Hepatocyte (in vitro differentiated cells): ENCODE results near the gene KRAS. TPM values are rescaled to one million over a fixed set of nuclear protein-coding genes. Genes with fewer than 3 reads are reported as not detected.

ENCODE experiments used
- DNase-seq: peaks from one replicate; pipeline ENCODE4 v3.0.0-alpha.2; 2016; ENCODE audit warnings: low spot score
- H2AFZ ChIP-seq: fragments of 200-600 bp; sonication (generic); 2 replicates; pipeline ENCODE4 v1.6.0; 2016; ENCODE audit warnings: antibody characterized with exemption, mild to moderate bottlenecking
- H3K27ac ChIP-seq: fragments of 200-600 bp; sonication (generic); 2 replicates; pipeline ENCODE4 v1.5.1; 2016; ENCODE audit warnings: mild to moderate bottlenecking
- H3K27me3 ChIP-seq: fragments of 200-600 bp; sonication (generic); 2 replicates; pipeline ENCODE4 v1.6.1; 2016
- H3K36me3 ChIP-seq: fragments of 200-600 bp; sonication (generic); replicated peaks from 2 replicates; pipeline ENCODE4 v1.5.1; 2016; ENCODE audit warnings: low read depth; ENCODE audit not compliant: insufficient read depth
- H3K4me1 ChIP-seq: fragments of 200-600 bp; sonication (generic); 2 replicates; pipeline ENCODE4 v1.5.1; 2016; ENCODE audit warnings: mild to moderate bottlenecking, moderate library complexity; ENCODE audit not compliant: insufficient read depth
- H3K4me2 ChIP-seq: fragments of 200-600 bp; sonication (generic); 2 replicates; pipeline ENCODE4 v1.6.0; 2016
- H3K4me3 ChIP-seq: fragments of 200-600 bp; sonication (generic); 2 replicates; pipeline ENCODE4 v1.5.1; 2016; ENCODE audit warnings: mild to moderate bottlenecking
- H3K79me2 ChIP-seq: fragments of 200-600 bp; sonication (generic); 2 replicates; pipeline ENCODE4 v1.6.0; 2017; ENCODE audit warnings: mild to moderate bottlenecking
- H3K9me2 ChIP-seq: fragments of 200-600 bp; sonication (generic); replicated peaks from 2 replicates; pipeline ENCODE4 v1.6.0; 2017; ENCODE audit warnings: mild to moderate bottlenecking; ENCODE audit not compliant: insufficient read depth
- H3K9me3 ChIP-seq: fragments of 200-600 bp; sonication (generic); 2 replicates; pipeline ENCODE4 v1.5.1; 2016; ENCODE audit warnings: low read depth, mild to moderate bottlenecking
- H4K20me1 ChIP-seq: fragments of 200-600 bp; sonication (generic); 2 replicates; pipeline ENCODE4 v1.6.0; 2016; ENCODE audit warnings: mild to moderate bottlenecking; ENCODE audit not compliant: insufficient read depth, poor library complexity, severe bottlenecking
- EZH2 ChIP-seq: fragments of 200-600 bp; sonication (generic); IDR thresholded peaks from 2 replicates; pipeline ENCODE4 v1.6.1; 2016; ENCODE audit warnings: antibody characterized with exemption, mild to moderate bottlenecking, borderline replicate concordance
- EZH2phosphoT487 ChIP-seq: fragments of 200-600 bp; sonication (generic); IDR thresholded peaks from one replicate; pipeline ENCODE4 v1.6.1; 2018; ENCODE audit warnings: antibody characterized with exemption, mild to moderate bottlenecking, low read depth, moderate library complexity; ENCODE audit not compliant: unreplicated experiment, severe bottlenecking
- WGBS: methylation state at CpG from one replicate; pipeline ENCODE4 v1.1.6; 2016; ENCODE audit warnings: low lambda C conversion rate; ENCODE audit errors: missing lambda C conversion rate; 5-methylcytosine and 5-hydroxymethylcytosine counted together
- polyA plus RNA-seq: library from polyadenylated mRNA; unstranded; fragments of >200 nt; fragmentation: Nextera tagmentation; extraction: Ambion mirVana; gene quantifications from 2 replicates; pipeline ENCODE4 v1.2.1, GENCODE V29; 2016
- total RNA-seq: library from RNA; depleted of rRNA; stranded (reverse); fragments of >200 nt; gene quantifications from 2 replicates; pipeline ENCODE4 v1.2.3, GENCODE V29; 2014
- TF ChIP-seq, protein P1 (sequence below): fragments of 200-600 bp; sonication (generic); IDR thresholded peaks from 2 replicates; pipeline ENCODE4 v1.5.1; 2016; ENCODE audit warnings: antibody characterized with exemption, mild to moderate bottlenecking; ENCODE audit not compliant: poor library complexity

Gene KRAS
- total and polyA plus RNA-seq, 2 experiments from 2014 or later, result 42.5 to 43.6 TPM

DNA sequence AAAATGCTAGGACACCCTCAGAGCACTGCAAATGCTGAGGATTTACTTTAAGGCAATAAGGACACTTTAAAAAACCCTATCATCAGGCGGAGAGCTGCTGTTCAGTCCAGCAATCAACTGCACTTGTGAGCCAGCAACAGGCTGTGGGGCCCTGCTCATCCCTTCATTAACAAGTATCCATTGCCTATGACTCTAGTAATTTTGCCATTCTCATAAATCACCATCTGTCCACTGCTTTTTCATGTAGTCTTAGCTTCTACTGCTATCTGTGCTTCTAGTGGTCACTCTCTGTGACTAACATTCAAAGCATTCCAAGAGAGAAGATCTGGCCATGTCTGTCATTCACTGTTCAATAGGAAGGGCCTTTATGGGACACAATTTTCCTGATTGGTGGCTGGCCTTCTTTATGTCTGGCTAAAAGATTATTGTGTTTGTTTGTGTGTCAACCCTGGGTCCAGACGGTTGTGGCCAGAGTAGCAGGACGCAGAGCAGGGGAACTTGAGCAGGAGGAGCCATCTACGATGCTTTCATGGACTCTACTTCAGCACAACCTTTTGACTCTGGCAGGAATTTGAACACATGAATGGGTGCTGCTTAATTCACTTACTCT is 3.6 kb upstream of the KRAS start:
- Histone ChIP-seq H3K36me3 (no peaks in the 10 kb centered on the region), H3K9me3 (no peaks in the 10 kb centered on the region), H3K79me2 (peaks cover 8% of the 10 kb centered on the region), H3K4me2 (no peak overlapping the region), H3K27me3 (no peaks in the 10 kb centered on the region), H3K4me1 (peaks cover 42% of the 10 kb centered on the region), H3K27ac (peak overlapping the region; percentile 65), H2AFZ (no peak overlapping the region), H4K20me1 (no peaks in the 10 kb centered on the region), H3K4me3 (no peak overlapping the region), H3K9me2 (no peaks in the 10 kb centered on the region)
- DNase-seq, result no peak
- TF ChIP-seq EZH2phosphoT487 (no peak), EZH2 (no peak)
- TF ChIP-seq, protein P1, sequence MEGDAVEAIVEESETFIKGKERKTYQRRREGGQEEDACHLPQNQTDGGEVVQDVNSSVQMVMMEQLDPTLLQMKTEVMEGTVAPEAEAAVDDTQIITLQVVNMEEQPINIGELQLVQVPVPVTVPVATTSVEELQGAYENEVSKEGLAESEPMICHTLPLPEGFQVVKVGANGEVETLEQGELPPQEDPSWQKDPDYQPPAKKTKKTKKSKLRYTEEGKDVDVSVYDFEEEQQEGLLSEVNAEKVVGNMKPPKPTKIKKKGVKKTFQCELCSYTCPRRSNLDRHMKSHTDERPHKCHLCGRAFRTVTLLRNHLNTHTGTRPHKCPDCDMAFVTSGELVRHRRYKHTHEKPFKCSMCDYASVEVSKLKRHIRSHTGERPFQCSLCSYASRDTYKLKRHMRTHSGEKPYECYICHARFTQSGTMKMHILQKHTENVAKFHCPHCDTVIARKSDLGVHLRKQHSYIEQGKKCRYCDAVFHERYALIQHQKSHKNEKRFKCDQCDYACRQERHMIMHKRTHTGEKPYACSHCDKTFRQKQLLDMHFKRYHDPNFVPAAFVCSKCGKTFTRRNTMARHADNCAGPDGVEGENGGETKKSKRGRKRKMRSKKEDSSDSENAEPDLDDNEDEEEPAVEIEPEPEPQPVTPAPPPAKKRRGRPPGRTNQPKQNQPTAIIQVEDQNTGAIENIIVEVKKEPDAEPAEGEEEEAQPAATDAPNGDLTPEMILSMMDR, result no peak
- 58% methylated on average over 4 of the region's 4 CpGs for WGBS

DNA sequence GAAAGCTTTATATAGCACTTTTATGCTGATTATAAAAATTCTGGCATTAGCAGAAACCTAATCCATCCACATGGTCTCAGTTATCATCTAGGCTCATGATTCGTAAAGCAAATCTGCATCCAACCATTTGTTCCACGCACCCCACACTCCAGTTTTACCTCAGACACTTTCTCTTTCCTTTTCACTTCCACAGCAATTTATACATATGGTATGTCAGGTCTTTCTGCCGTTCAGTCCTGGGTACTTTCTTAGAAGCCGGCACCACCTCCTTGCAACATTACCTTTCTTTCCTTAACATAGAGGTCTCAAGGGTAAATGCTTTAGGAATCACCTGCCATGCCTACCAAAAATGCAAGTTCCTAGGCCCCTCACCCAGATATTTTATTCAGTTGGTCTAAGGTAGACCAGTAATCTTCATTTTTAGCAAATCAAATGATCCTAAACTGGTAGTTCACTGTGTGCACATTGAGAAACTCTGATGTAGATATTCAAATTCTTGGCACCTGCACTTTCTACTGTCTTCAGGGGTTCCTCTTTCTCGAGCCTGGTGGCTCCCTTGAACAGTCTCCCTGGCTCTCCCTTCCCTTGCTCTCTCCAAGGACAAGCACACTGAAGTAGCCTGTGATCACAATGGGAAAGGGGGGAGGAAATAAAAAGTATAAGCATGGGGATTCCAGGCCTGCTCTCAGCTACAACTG is 2.8 kb upstream of the KRAS start:
- Histone ChIP-seq H3K27me3 (no peaks in the 10 kb centered on the region), H3K79me2 (peaks cover 16% of the 10 kb centered on the region), H3K9me2 (no peaks in the 10 kb centered on the region), H3K4me1 (peaks cover 42% of the 10 kb centered on the region), H3K9me3 (no peaks in the 10 kb centered on the region), H4K20me1 (no peaks in the 10 kb centered on the region), H3K4me3 (no peak overlapping the region), H3K27ac (peak overlapping the region; percentile 65), H3K4me2 (no peak overlapping the region), H2AFZ (no peak overlapping the region), H3K36me3 (no peaks in the 10 kb centered on the region)
- TF ChIP-seq, protein P1, result no peak
- TF ChIP-seq EZH2, result no peak
- TF ChIP-seq EZH2phosphoT487, result no peak
- WGBS, result 83% methylated on average over 5 of the region's 5 CpGs
- DNase-seq, result no peak

DNA sequence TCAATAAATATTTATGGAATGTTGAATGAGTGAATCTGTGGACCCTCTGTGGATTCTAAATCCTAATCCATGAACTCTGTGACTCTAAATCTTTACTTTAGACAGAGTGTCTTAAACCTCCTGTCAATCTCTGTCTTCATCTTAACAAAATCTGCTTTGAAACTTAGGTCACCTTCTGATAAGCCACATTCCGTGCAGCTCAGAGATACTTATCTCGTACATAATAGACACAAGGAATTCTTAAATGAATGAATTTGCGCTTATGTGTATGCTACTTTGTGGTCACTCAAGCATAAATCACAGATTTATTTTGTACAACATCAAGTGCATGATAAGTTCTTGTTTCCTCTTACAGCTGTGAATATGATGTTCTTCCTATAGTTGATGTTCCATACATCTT is 2.2 kb upstream of the KRAS start:
- H3K4me1 ChIP-seq, result peaks cover 42% of the 10 kb centered on the region
- H2AFZ ChIP-seq, result no peak overlapping the region
- H4K20me1 ChIP-seq, result peaks cover 5% of the 10 kb centered on the region
- no peaks in the 10 kb centered on the region for H3K27me3 ChIP-seq
- no peaks in the 10 kb centered on the region for H3K36me3 ChIP-seq
- TF ChIP-seq EZH2phosphoT487 (no peak), EZH2 (no peak)
- TF ChIP-seq, protein P1, result no peak
- H3K79me2 ChIP-seq, result peaks cover 22% of the 10 kb centered on the region
- no peak overlapping the region for H3K4me2 ChIP-seq
- no peaks in the 10 kb centered on the region for H3K9me3 ChIP-seq
- WGBS, result 68% methylated on average over 3 of the region's 3 CpGs
- no peak overlapping the region for H3K4me3 ChIP-seq
- no peak for DNase-seq
- no peaks in the 10 kb centered on the region for H3K9me2 ChIP-seq
- peak overlapping the region; percentile 88 for H3K27ac ChIP-seq
